NCI-H146 treated with DMSO at 0.1 percent for 48 hours (cell line): ENCODE measurements around the gene FCHSD2.

Experiments
- DNase-seq: peaks from one replicate; lab custom pipeline; 2025; ENCODE audit not compliant: unreplicated experiment; lab: John Stamatoyannopoulos, UW

FCHSD2 gene

DNA sequence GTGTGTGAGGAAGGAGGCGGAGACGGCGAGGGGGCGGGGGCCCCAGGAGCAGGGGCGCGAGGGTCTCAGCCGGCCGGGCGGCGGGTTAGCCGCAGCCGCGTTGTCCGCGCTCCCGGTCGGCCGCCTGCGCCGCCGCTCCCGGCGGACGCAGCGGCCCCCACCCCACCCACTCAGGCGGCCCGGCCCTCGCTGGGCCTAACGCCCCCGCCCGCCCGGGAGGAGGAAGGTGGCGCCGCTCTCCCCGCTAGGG, at the start of gene FCHSD2:
Gene FCHSD2 (minus strand): TSS at position 191 of the 250 bp plus-strand sequence. CDS start 441 bp downstream, outside the sequence.
- no peak for DNase-seq

DNA sequence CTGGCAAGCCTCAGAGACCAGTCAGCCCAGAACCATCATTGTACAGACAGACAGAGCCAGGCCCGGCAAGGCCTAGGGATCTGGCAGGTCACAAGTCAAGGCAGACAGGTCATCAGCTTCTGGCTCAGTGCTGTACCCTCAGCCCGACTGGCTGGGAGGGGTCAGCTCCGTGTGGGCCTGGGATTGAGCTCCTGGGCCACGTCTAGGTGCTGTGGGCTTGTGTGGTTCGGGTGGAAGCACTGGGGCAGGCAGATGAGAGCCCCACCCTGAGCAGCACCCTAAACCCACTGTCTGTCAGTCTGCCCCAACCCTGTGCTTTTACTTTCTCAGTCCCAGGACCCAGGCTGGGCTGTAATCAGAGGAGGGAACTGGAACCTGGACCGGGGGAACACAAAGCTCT, 49.0 kb upstream of the FCHSD2 start:
- DNase-seq, result no peak

DNA sequence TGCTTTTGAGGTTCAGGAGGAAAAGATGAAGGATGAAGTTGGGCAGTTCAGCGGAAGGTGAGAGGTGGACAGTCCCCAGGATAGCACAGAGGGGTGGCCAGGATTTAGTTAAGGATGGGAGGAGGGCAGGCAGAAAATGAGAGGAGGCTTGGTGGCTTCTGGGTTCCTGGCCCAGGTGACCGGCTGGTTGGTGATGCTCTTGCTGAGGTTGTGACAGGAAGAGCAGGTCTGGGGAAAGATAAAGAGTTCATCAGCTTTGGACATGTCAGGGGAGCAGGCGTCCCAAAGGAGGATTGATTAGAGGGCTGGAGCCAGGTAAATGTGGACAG, 48.4 kb upstream of the FCHSD2 start:
- no peak for DNase-seq

DNA sequence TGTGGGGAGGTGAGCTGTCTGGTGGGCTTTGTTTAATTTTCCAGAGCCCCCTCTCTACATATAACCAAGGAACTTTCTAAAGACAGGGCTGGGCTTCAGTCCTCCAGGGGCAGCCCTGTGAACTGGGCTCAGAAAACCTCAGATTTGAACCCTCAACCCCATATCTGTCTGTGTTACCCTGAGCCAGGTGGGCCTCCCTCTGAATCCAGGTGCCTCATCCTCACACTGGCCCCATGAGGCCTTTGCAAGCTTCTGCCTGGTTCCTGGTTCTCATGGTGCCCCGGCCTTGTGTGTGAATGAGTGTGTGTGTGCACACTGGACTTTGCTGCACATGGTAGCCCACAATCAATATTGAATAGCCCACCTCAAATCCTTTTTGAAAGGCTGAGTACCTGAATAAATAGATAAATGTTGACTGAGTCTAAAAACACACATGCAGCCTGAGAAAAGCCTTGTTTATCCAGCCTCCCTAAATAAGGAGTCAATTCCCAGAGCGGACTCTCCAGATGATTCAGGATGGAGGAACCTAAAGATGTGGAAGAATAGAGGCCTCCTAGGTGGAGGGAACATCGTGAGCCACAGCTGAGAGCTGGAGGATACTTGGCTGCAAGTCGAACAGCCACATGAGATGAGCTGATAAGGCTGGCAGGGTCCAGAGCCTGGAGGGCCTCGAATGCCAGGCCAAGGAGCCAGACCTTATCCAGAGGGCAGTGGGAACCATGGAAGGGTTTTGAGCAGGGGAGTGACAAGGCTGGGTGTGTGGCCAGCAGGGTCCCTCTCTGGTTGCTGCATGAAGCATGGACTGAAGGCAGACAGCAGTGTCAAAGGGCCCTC, 47.8 kb upstream of the FCHSD2 start:
- DNase-seq, result peak; percentile 26

DNA sequence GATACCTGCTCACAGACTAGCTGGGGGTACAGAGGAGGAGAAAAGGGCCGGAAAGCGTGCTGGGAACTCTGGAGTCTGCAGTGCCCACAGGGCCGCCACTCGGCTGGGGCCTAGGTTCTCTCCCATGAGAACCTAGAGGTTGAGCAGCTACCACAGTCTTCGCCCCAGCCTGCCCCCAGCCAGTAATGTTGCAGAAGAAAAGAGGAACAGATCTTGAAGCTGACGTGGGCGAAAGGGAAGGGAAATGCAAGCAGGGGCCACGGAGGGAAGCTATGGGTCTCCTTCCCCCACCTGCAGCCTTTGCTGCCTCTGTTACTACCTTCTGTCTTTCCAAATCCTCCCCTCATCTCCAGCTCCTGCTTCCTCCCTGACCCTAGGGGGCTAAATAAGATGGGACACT, 47.2 kb upstream of the FCHSD2 start:
- no peak for DNase-seq

DNA sequence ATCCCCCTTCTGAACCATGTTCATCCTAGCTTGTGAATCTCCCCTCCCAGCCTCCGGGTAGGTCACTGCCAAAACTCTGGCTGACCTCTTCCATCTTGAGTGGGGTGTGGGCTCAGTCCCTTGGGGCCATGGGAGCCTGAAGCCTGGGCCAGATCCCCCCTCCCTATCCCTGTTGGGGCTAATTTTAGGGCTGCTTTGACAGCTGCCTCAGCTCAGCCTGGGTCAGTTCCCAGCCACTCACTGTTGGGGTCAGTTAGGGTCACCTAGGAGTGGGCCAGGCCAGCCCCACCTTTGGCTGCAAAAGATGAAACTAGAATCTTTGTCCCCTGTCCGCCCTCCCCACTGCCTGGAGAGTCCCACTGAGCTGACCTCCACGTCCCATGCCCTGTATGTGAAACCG, 46.2 kb upstream of the FCHSD2 start:
- no peak for DNase-seq

DNA sequence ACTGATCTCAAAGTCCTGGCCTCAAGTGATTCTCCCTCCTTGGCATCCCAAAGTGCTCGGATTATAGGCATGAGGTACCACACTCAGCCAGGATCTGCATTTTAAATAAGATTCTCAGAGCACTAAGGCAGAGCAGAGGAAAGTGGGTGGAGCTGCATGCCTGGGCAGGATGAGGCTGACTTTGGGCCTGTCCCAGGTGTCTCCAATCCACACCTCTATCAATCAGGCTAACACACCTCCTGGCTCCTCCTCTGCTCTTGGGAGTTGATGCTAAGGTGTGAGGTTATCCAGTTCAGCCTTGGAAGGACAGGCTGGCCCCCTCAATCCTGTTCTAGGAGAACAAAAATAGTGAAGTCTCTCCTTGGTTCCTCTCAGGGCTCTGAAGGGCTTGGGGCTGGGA, 45.7 kb upstream of the FCHSD2 start:
- no peak for DNase-seq

DNA sequence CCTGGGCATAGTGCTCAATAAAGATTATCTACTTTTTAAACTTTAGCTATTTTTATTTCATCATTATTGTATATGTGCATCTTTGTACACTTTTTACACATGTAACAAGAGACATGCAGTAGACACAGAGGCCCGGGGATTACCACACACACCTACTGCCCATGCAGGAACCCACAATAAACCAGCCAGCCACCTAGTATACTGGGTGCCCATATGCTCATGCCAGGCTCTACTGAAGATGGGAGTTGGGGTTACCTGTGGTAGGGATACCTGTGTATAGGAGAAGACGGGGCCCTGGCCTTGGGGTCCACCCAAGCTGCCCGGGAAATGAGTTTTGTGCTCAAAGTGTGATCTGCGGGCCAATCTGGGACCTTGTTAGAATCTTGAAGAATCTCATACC, 44.8 kb upstream of the FCHSD2 start:
- DNase-seq, result no peak

DNA sequence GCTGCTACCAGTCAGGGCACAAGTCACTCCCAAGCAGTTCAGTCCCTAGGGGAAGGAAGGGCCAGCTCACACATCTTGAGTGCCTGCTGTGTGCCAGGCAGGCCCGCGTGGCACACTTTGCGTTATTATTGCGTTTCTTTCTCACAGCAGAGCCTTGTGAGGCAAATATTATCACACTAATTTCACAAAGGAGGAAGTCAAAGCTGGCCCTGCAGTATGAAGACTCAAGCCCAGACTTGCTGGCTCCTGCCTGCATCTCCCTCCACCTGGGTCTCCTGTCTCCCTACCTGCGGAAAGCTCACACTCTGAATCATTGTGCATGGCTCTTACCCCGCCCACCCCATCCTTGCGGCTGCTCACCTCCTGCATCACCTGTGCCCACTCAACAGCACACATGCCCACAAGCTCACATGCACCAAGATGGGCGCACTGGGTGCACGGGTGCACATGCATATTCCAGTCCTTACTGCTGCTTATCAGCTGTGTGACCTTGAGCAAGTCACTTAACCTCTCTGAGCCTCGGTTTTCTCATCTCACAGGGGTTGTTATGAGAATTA, 44.3 kb upstream of the FCHSD2 start:
- no peak for DNase-seq

DNA sequence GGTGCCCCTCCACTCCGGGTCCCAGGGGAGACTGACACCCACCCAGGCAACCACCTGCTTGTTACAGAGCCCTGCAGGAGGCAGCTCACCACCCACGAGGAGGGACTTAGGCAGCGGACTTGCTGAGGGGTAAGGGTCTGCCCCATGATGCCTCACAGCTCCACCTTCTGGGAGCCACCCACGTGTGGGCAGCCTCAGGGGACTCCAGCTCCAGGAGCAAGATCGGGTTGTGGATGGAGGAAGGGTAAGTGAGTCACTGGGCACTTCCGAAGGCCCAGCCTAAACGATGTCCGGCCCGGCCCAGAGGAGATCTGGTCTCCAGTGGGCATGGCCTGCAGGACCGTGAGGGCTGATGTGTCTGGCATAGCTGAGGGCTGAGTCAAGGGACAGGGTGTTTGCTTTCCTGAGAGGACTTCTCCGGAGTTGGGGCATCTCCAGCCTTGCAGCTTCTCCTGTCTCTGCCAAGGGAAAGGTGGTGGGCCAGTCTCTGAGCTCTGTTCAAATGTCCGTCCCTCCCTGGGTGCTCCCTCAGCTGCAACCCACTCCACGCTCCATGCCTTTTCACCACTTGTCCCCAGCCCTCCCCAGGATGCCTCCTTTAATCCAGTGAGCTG, 43.7 kb upstream of the FCHSD2 start:
- DNase-seq, result no peak

DNA sequence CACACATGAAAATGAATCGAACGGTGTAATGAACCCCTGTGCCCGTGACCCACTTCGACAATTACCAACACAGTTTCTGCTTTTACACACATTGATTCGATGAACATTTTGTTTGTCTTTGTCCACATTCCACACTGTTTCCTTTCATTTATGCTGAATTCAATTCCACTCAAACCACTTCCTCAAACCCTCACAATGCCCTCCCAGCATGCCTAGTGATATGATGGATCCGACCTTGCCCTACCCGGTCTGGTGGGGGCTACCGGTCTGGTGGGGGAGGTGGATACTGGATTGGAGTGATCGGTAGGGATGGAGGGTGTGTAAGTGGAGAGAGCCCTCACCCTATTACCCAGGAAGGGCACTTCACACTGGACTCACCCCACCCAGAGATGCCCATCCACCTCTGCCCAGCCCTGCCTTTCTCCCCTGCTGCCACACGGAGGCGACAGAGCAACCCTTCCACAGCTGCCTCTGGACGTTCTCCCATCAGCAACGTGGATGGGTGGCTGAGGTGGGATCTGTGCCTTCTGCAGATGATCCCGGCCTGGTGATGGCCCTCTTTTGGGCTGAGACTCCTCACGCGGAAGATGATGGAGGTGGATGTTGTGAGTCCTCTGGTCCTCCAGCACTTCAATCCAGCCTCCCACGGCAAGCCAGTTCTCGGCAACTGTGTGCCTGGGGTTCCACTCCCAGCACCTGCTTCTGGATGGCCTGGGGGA, 43.0 kb upstream of the FCHSD2 start:
- peak; percentile 55 for DNase-seq

DNA sequence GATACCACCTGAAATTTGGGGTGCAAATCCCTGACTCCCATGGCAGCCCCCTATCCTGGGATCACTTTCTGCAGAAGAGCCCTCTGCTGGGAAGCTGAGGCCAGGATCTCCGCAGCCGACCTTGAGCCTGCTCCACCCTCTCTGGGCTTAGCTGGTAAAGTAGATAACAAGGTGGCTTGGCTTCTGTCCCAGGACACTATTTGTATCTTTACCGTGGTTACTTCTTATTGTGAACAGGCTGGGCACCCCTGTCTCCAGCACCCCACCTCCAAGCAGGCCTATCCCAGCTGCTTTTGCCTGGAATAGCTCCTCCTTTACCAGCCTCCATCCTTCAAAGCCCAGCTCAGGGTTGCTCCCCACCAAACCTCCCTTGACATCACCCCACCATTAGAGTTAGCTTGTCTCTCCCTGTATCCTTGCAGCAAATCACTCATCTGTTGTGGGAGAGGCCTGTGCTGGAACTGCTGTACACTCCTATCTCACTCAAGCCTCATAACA, 40.8 kb upstream of the FCHSD2 start:
- DNase-seq, result no peak

DNA sequence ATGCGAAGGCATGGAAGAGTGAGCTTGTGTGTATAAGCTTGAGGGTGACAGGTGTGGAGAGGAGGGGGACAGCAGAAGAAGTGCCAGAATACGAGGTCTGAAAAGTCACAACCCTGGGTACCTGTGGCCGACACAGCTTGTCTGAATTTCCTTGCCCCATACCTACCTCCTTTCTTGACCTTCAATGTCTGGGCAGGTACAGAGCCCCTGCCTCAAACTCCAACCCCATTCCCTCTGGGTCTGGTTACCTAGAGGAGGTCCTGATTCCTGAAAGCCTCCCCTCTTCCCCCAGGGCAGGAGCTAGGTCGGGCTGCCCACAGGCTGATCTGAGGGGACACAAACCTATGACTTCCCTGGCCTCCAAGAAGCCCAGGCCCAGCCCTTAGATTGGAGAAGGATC, 36.6 kb upstream of the FCHSD2 start:
- DNase-seq, result no peak

DNA sequence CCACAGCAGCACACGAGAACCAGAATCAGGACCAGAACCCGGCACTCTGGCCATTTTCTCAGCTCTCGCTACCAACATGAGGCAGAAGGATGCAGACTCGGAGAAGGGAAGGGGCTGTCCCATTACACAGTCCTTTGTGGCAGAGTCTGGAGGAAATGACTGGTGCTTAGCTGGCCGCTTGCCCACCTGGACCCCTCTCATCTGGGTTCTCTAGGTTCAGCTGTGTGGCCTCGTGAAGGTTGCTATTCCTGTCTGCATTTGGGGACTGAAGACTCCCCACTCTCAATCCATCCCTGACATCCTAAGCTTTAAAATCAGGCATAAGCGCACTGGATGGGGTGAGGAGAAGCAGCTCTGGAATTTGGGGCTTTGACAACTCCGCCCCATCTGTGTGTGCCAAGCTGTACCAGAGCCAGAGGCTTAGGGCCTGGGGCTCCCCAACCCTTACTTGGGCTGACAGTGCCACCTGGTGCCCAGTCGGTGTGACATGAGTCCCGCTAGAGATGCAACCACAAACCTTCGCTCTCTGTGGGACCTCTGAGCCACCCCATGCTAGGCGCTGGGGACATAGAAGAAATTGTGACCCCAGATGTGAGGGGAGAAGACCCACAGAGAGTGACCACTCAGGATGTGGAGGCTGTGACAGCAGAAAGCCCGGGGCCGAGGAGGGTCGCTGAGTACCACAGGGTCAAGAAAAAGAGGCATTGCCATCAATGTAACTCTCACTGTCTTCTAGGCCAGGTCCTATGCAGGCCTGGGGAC, 35.8 kb upstream of the FCHSD2 start:
- DNase-seq, result peak; percentile 15

DNA sequence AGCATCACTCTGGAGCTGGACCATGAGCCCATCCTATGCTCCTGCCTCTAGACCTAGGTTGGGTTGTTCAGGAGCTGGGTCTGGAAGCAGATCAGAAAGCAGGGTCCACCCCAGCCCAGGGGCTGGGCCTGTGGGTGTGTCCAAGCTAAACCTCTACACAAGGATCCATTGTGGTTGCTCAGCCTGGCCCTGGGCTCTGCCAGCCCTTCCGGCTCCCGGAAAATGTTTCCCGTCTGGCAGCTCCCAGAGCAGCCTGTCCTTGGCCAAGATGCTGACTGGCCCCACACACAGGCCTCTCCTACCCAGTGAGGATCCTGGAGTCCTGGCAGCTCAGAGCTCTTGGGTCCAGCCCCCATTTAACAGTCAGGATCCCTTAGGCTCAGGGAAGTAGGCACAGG, 35.3 kb upstream of the FCHSD2 start:
- no peak for DNase-seq

DNA sequence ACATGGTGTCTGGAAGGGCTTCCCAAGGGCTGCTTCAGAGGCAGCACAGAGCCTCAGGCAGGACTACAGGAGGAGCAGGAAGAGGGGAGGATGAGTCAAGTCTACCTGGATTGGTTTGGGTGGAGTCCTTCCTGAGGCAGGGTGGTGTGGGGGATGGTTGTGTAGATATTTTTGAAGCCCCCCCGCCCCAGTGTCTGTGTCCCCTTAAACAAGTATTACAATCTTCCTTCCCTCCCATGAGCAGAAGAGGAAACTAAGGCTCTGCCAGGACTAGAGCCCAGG, 34.7 kb upstream of the FCHSD2 start:
- no peak for DNase-seq

DNA sequence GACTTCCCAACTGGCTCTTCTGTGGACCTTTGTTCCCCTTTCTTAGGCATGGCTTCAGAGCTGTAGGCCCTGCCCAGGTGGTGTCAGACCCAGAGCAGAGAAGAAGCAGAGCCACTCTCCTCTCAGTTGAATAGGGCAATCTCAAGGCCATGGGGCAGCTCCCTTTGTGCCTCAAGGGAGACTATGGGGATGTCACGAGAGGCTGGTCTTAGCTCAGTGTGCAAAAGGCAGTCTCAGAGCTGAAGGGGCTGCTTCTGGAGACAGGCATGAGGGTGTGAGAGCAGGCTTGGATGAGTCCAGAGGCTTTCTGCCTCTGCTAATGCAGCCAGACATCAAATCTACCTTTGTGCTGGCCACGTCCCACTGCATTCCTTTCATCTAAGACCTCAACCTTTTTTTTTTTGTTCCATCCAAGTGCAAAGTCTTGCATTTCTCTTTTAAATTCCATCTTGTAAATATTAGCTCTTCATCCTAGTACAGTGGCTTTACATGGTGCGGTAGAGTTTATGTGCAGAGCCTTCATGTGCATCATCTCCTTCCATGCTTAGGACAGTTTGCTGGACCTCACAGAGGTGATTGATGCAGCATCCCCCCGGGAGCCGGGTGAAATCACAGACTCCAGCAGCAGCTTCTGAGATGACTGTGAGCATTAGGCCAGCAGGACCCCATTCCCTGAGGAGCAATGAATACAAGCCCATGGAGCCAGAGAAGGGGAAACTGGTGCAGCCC, 34.2 kb upstream of the FCHSD2 start:
- DNase-seq, result no peak

DNA sequence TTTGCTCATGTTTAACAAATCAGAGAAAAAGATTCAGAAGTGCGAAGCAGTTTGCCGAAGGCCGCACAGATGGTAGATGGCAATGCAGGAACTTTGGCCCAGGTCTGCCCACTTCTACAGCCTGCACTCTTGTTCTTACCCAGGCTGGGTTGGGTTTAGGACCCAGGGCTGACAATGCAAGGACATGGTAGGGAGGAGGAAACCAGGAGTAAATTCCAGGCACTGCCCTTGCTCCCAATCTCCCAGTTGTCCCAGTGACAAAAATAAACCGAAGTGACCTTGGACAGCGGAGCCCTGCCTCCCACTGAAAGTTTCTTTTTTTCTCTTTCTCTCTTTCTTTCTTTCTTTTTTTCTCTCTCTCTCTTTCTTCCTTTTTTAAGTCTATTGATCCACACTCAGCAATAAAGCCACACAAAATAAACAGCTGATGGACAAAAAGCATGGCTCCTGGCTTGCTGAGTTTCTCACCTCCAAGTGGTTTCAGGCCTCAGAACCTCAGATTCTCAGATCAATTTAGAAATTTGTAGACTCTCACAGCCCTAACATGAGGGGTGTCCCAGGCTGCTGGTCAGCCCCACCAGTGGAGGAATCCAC, 33.5 kb upstream of the FCHSD2 start:
- DNase-seq, result no peak

DNA sequence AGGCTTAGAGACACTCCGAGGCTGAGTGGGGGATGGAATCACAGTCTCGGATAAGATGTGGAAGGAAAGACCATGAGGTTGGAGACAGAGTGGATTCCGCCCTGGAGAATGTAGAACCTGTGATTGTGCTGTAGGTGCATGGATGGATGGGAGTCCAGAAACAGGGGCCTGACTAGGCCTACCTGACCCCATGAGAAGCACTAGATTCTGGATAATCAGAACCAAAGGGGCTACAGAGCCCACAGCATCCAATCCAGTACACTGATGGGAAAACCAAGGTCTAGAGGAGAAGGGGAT, 32.3 kb upstream of the FCHSD2 start:
- DNase-seq, result no peak

DNA sequence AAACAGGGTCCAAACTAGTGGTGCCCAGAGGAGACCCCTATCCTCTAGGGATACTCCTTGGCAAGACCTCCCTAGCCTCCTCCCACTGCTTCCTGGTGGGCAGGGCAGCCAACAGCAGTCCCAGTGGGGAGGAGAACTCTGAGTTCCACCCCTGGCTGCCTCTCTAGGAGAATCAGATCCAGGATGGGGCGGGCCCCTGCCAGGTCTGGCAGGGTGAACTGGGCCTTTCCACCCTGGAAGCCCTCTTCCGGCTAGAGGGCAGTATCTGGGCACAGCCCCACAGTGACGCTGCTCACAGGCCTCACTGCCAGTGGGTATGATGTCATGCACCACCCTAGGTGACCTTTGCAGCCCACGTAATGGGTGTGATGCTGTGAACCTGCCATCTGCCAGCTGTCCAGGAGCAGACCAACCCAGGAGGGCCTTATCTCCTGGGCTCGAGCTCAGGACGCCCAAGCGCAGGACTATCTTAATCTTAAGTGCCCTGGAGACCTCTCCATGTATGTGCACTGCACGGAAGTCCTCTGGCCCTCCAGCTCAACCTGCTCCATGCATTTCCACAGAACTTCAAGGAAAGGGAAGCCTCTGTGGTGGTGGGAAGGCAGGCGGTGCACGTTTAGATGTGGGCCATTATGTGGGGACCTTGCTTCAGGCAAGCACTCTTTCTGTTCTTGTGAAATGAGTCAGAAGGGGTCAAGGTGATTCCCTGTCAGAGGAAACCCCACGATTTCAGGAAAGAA, 31.8 kb upstream of the FCHSD2 start:
- DNase-seq, result no peak
